ENCODE results near the gene SERPINF2.

Gene SERPINF2

DNA sequence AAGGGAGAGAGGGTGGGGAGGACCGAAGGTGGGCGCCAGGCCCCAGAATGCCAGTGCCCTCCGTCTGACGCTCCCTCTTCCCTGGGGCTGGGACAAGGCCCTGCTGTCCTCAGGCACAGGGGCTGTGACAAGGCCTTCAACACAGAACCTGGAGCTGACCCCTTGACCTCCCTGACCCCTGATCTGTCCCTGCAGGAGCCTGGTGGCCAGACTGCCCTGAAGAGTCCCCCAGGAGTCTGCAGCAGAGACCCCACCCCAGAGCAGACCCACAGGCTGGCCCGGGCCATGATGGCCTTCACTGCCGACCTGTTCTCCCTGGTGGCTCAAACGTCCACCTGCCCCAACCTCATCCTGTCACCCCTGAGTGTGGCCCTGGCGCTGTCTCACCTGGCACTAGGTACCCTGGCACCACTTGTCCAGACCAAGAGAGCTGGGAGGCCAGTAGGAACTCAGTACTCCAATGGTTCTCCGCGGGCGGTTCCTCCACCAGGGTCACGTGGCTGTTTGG is 2.9 kb downstream of the SERPINF2 start:
- TF ChIP-seq CTCF (IDR thresholded peaks at IDR 0.05), result no peak

- TF ChIP-seq CTCF (IDR thresholded peaks at IDR 0.05), result no peak
Observed at GRCh38 chr17:1746975-1747543, 4.4 kb downstream of the SERPINF2 start.

- no peak for TF ChIP-seq CTCF (IDR thresholded peaks at IDR 0.05)
Observed at GRCh38 chr17:1750628-1751027, 8.0 kb downstream of the SERPINF2 start.

GRCh38 chr17:1752425-1753262 is 10.0 kb downstream of the SERPINF2 start:
- no peak for TF ChIP-seq CTCF (IDR thresholded peaks at IDR 0.05)

- no peak for TF ChIP-seq CTCF (IDR thresholded peaks at IDR 0.05)
Observed at GRCh38 chr17:1753767-1754429, 11.2 kb downstream of the SERPINF2 start.

DNA sequence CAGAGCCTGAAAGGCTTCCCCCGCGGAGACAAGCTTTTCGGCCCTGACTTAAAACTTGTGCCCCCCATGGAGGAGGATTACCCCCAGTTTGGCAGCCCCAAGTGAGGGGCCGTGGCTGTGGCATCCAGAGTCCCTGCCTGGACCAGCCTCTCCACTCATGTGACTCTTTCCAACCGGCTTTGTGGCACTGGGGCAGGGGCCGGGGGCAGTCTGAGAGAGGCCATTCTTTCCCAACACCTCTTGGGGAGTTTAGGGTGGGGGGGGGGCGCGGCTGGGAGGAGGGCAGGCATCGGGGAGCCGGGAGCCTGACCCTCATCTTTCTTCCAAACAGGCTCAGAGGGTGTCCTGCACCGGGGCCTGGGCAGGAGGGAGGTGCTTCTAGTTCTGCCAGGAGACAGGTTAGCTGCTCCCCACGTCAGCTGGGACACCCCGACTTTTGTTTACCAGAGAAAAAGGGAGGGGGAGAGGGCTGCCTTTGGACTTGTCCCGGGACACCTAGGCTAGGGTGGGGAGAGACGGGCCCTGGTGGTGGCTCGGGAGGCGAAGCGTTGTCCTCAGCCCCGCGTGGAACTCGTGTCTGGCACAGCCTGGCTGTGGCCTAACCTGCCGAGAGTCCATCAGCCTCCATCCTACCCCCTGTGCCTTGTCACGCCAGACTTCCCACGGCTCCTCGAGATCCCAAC is 11.9 kb downstream of the SERPINF2 start:
- no peak for TF ChIP-seq CTCF (IDR thresholded peaks at IDR 0.05)

GRCh38 chr17:1755252-1755826 is 12.7 kb downstream of the SERPINF2 start:
- TF ChIP-seq CTCF (IDR thresholded peaks at IDR 0.05), result no peak
